ENCODE results near the gene PRR5L.

GRCh38 chr11:36450110-36450572 is 154.1 kb downstream of the PRR5L start:
- TF ChIP-seq FOXM1 (IDR thresholded peaks at IDR 0.05; ENCODE audit: borderline replicate concordance) (no peak), FOXA1 (IDR thresholded peaks at IDR 0.05) (no peak), SUZ12 (IDR thresholded peaks at IDR 0.05) (no peak), SP1 (IDR thresholded peaks at IDR 0.05) (no peak), NFRKB (IDR thresholded peaks at IDR 0.05) (no peak), PKNOX1 (IDR thresholded peaks at IDR 0.05) (no peak), ARNT (IDR thresholded peaks at IDR 0.05) (no peak), LEF1 (IDR thresholded peaks at IDR 0.05; ENCODE audit: borderline replicate concordance) (no peak), TARDBP (IDR thresholded peaks at IDR 0.05) (no peak), FOXK2 (IDR thresholded peaks at IDR 0.05) (no peak), ELF4 (IDR thresholded peaks at IDR 0.05) (no peak), ZNF384 (IDR thresholded peaks at IDR 0.05) (no peak)

All from HEK293T (cell line).